Caco-2 (cell line): ENCODE measurements around the gene BLOC1S1. TPM values are rescaled to one million over a fixed set of nuclear protein-coding genes. Genes with fewer than 3 reads are reported as not detected.

Experiments used
- BruUV-seq: library from RNA; stranded (reverse); fragments of 400-500 nt; replicated peaks from 2 replicates; lab custom pipeline; 2021; lab: Mats Ljungman, UMichigan
- CTCF ChIA-PET: fragments of 300-600 bp; sonication (Branson Sonifier 250); formaldehyde crosslinking; loops from one replicate; lab custom pipeline; 2022; ENCODE audit warnings: antibody characterized with exemption; lab: Charles Lee
- POLR2A ChIA-PET: fragments of 300-600 bp; sonication (Branson Sonifier 250); formaldehyde crosslinking; loops from one replicate; lab custom pipeline; 2022; ENCODE audit warnings: antibody characterized with exemption; lab: Charles Lee
- DNase-seq, 2 experiments: peaks; one replicate each; pipeline versions ENCODE4 v3.0.0 to v3.0.0-alpha.2; 2020 to 2022
- H3K27me3 ChIP-seq: replicated peaks from 2 replicates; pipeline ENCODE4 v1.6.0; 2011; ENCODE audit warnings: low read length; ENCODE audit not compliant: control insufficient read depth, insufficient read depth
- H3K36me3 ChIP-seq: 2 replicates; pipeline ENCODE4 v1.5.1; 2011; ENCODE audit warnings: low read length; ENCODE audit not compliant: control insufficient read depth, insufficient read depth
- H3K4me1 ChIP-seq: fragments of 250-450 bp; sonication (Bioruptor Pico); 2 replicates; pipeline ENCODE4 v1.5.1; 2020; ENCODE audit warnings: mild to moderate bottlenecking
- H3K4me3 ChIP-seq: 2 replicates; pipeline ENCODE4 v1.5.1; 2011; ENCODE audit warnings: low read depth, mild to moderate bottlenecking, control low read depth, low read length
- H3K9me3 ChIP-seq: fragments of 250-450 bp; sonication (Bioruptor Pico); 2 replicates; pipeline ENCODE4 v1.5.1; 2020; ENCODE audit warnings: mild to moderate bottlenecking, moderate library complexity
- H3K27ac Mint-ChIP-seq: one replicate; pipeline ENCODE4 v1.8.0; 2022; ENCODE audit warnings: mixed read lengths; ENCODE audit not compliant: unreplicated experiment
- H3K27me3 Mint-ChIP-seq: one replicate; pipeline ENCODE4 v1.8.0; 2022; ENCODE audit warnings: mixed read lengths; ENCODE audit not compliant: insufficient read depth, unreplicated experiment
- H3K36me3 Mint-ChIP-seq: one replicate; pipeline ENCODE4 v1.8.0; 2022; ENCODE audit warnings: mild to moderate bottlenecking, mixed read lengths; ENCODE audit not compliant: insufficient read depth, unreplicated experiment
- H3K4me1 Mint-ChIP-seq: one replicate; pipeline ENCODE4 v1.8.0; 2022; ENCODE audit warnings: low read depth, mixed read lengths; ENCODE audit not compliant: unreplicated experiment
- H3K4me3 Mint-ChIP-seq: one replicate; pipeline ENCODE4 v1.8.0; 2022; ENCODE audit warnings: mild to moderate bottlenecking, moderate library complexity, mixed read lengths; ENCODE audit not compliant: unreplicated experiment
- H3K9me3 Mint-ChIP-seq: one replicate; pipeline ENCODE4 v1.8.0; 2022; ENCODE audit warnings: mixed read lengths; ENCODE audit not compliant: unreplicated experiment
- intact Hi-C: fragments of 100-400 bp; cut with micrococcal nuclease; formaldehyde crosslinking; loops from one replicate; pipeline ENCODE4 v1.10.0; 2022; ENCODE audit not compliant: unreplicated experiment
- total RNA-seq: library from RNA; stranded (reverse); gene quantifications from 2 replicates; pipeline ENCODE4 v1.2.3, GENCODE V29; 2022
- TF ChIP-seq, protein P1 (sequence below), 2 experiments: fragments of 200-600 bp in 1 of 2; IDR thresholded peaks; 1 replicate in 1 of 2; 2 replicates in 1 of 2; pipeline versions ENCODE4 v1.5.1 to v1.8.0; 2011 to 2022; ENCODE audit warnings: antibody characterized with exemption in 1 of 2, control low read depth in 1 of 2, inconsistent platforms in 1 of 2, low read depth in 1 of 2, low read length in 1 of 2, mild to moderate bottlenecking in 1 of 2, moderate library complexity in 1 of 2; ENCODE audit not compliant: insufficient read depth in 1 of 2, severe bottlenecking in 1 of 2, unreplicated experiment in 1 of 2

The BLOC1S1 gene
- total RNA-seq, 1 experiment from 2014 or later = 73.7 TPM

DNA sequence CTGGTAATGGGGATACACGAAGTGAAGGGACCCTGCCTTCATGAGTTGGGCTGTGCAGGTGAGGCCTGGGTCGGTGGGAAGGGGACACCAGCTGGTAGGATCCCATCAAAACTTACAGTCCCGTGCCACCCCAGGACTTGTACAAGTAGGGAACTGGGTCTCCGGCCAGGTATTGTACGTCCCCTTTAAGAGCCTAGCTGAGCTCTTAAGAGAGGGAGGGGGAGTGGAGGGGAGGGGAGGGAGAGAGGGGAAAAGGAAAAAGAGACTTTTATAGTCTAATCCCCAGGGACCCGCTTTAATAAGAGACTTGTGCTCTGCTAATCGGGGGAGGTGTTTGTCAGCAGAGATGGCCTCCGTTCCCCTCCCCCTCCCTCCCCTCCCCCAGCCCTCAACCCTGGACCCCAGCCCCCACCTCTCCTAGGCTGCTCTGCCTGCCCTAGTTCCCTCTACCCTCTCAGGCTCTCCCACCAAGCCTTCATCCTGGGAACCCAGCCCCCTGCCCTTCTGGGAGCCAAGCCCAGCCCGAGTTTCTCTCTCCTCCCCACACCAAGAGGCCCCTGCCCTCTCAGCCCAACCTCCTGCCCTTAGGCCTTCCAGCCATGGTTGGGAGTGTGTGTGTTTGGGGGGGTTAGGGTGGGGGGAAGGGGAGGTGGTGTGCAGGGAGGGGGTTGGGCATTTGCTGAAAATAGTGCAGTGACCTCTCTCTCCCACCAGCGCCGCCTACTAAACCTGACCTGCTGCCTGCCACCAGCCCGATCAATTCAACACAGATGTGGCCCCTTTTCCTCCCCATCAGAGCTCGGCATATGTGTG lies 29.7 kb downstream of the BLOC1S1 start:
- Histone ChIP-seq H3K4me1 (peaks cover 14% of the 10 kb centered on the region), H3K4me3 (no peak overlapping the region), H3K36me3 (peaks cover 2% of the 10 kb centered on the region; the same call in 1 of the 2 replicates), H3K9me3 (no peaks in the 10 kb centered on the region), H3K27me3 (no peaks in the 10 kb centered on the region)
- Mint-ChIP-seq H3K4me3 (peak overlapping the region; percentile 80), H3K27me3 (no peaks in the 10 kb centered on the region), H3K27ac (peak overlapping the region; percentile 33), H3K36me3 (peaks cover 16% of the 10 kb centered on the region), H3K9me3 (no peaks in the 10 kb centered on the region), H3K4me1 (peaks cover 21% of the 10 kb centered on the region)
- BruUV-seq = no TSS peak
- TF ChIP-seq, protein P1, sequence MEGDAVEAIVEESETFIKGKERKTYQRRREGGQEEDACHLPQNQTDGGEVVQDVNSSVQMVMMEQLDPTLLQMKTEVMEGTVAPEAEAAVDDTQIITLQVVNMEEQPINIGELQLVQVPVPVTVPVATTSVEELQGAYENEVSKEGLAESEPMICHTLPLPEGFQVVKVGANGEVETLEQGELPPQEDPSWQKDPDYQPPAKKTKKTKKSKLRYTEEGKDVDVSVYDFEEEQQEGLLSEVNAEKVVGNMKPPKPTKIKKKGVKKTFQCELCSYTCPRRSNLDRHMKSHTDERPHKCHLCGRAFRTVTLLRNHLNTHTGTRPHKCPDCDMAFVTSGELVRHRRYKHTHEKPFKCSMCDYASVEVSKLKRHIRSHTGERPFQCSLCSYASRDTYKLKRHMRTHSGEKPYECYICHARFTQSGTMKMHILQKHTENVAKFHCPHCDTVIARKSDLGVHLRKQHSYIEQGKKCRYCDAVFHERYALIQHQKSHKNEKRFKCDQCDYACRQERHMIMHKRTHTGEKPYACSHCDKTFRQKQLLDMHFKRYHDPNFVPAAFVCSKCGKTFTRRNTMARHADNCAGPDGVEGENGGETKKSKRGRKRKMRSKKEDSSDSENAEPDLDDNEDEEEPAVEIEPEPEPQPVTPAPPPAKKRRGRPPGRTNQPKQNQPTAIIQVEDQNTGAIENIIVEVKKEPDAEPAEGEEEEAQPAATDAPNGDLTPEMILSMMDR (IDR thresholded peaks at IDR 0.05; ENCODE audit: insufficient read depth in 1 of 2, low read depth in 1 of 2, low read length in 1 of 2, severe bottlenecking in 1 of 2, unreplicated experiment in 1 of 2) = no peak
- intact Hi-C loops = loop anchor here (2.0 to 10.0 kb wide), 2 partner anchors 43 to 369 kb away; partner anchors contain the start of genes RPL41 and ZC3H10
- ChIA-PET POLR2A (no interaction called here), CTCF (interaction anchor here (1.1 to 2.0 kb wide), 2 partner anchors 52 to 64 kb away, joined by 3 to 6 read pairs; a partner anchor contains a TSS)
- no peak for DNase-seq

DNA sequence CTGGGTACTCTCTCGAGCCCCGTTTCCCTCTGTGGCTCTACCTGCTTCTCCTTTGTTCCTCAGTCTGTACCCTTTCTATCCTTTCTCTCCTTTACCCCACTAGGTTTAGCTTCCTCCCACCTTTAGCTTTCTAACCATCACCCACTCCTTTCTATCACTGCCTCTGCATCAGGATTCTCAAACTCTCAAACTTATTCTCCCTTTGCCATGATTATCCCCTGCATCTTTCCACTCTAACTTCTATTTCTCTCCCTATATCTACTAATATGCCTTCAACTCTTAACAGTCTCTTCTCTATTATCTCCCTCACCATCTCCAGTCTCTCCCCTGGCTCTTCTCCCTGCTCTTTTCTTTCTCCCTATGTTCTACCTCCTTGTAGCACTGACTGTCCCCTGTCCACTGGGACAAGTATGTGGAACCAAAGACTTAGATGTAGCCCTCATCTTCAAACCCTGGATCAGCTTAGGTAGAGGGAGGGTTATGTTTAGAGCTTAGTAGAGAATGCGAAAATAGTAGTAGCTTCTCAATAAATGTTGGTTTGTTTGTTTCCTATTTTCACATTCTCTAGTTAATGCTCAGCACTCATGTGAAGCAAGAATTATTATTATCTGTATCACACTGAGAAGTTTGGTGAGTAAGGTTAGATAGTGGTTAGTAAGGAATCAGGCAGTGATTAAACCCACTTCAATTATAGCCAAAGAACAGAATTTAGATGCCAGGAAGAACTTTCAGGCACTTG lies 30.5 kb downstream of the BLOC1S1 start:
- Mint-ChIP-seq H3K27me3 (no peaks in the 10 kb centered on the region), H3K27ac (peak overlapping the region; percentile 33), H3K4me1 (peaks cover 21% of the 10 kb centered on the region), H3K4me3 (peak overlapping the region; percentile 43), H3K9me3 (no peaks in the 10 kb centered on the region), H3K36me3 (peaks cover 22% of the 10 kb centered on the region)
- no peaks in the 10 kb centered on the region for H3K27me3 ChIP-seq
- no TSS peak for BruUV-seq
- no peak for DNase-seq
- peaks cover 2% of the 10 kb centered on the region; the same call in 1 of the 2 replicates for H3K36me3 ChIP-seq
- intact Hi-C loops = loop anchor here (10.0 kb wide), 1 partner anchor 368 kb away; the partner anchor contains the start of genes RPL41 and ZC3H10
- ChIA-PET POLR2A (no interaction called here), CTCF (interaction anchor here (2.0 kb wide), 1 partner anchor 8 kb away, joined by 6 read pairs; no protein-coding TSS in a partner anchor)
- H3K4me1 ChIP-seq = peaks cover 14% of the 10 kb centered on the region
- H3K4me3 ChIP-seq = no peak overlapping the region
- H3K9me3 ChIP-seq = no peaks in the 10 kb centered on the region
- TF ChIP-seq, protein P1 (IDR thresholded peaks at IDR 0.05; ENCODE audit: insufficient read depth in 1 of 2, low read depth in 1 of 2, low read length in 1 of 2, severe bottlenecking in 1 of 2, unreplicated experiment in 1 of 2) = no peak

DNA sequence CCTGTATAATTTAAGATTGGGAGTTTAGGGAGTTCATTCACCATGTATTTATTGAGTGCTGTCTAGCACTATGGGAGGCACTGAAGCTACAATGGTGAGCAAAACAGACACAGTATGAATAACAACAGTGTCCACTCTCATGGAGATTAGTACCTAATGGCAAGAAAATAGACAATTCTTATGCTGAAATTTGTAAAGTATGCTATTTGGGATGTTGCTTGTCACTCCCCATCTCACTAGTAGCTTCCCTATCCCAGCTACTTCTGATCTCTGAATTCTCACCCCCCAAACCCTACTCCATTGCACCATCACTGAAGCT lies 31.0 kb downstream of the BLOC1S1 start:
- Histone ChIP-seq H3K4me1 (peaks cover 14% of the 10 kb centered on the region), H3K36me3 (peaks cover 2% of the 10 kb centered on the region; the same call in 1 of the 2 replicates), H3K9me3 (no peaks in the 10 kb centered on the region), H3K27me3 (no peaks in the 10 kb centered on the region), H3K4me3 (no peak overlapping the region)
- TF ChIP-seq, protein P1 (IDR thresholded peaks at IDR 0.05; ENCODE audit: insufficient read depth in 1 of 2, low read depth in 1 of 2, low read length in 1 of 2, severe bottlenecking in 1 of 2, unreplicated experiment in 1 of 2) = no peak
- Mint-ChIP-seq H3K4me1 (peaks cover 20% of the 10 kb centered on the region), H3K36me3 (peaks cover 22% of the 10 kb centered on the region), H3K27me3 (no peaks in the 10 kb centered on the region), H3K27ac (no peak overlapping the region), H3K9me3 (no peaks in the 10 kb centered on the region), H3K4me3 (no peak overlapping the region)
- intact Hi-C loops = loop anchor here (10.0 kb wide), 1 partner anchor 368 kb away; the partner anchor contains the start of genes RPL41 and ZC3H10
- DNase-seq = no peak
- BruUV-seq = no TSS peak
- POLR2A ChIA-PET = no interaction called here
- CTCF ChIA-PET = interaction anchor here (2.0 kb wide), 1 partner anchor 8 kb away, joined by 6 read pairs; no protein-coding TSS in a partner anchor
